ENCODE results near the gene PHKB.
"Not testable (repeated sequence)": the region's sequence is repeated elsewhere in the genome, so short reads cannot be mapped to it uniquely, and the experiment has no call there.

Gene PHKB

GRCh38 chr16:47460711-47461597 is at the start of gene PHKB, which contains the start of gene ITFG1:
TSS of gene PHKB (plus strand) at chr16:47461331. CDS start at chr16:47461351, 20 bp downstream.
TSS of gene ITFG1 (minus strand) at chr16:47461063. CDS start at chr16:47461045, 18 bp downstream.
- peak; percentile 48 for DNase-seq

- DNase-seq, result no peak
Observed at GRCh38 chr16:47413041-47413440, 48.1 kb upstream of the PHKB start.

GRCh38 chr16:47416869-47417268 is 44.3 kb upstream of the PHKB start:
- DNase-seq, result no peak

- DNase-seq, result no peak
Observed at GRCh38 chr16:47424846-47425245, 36.3 kb upstream of the PHKB start.

GRCh38 chr16:47426806-47427205 is 34.3 kb upstream of the PHKB start:
- no peak for DNase-seq

GRCh38 chr16:47431960-47432359 is 29.2 kb upstream of the PHKB start:
- no peak for DNase-seq

GRCh38 chr16:47434274-47434673 is 26.9 kb upstream of the PHKB start:
- not testable (repeated sequence) for DNase-seq

- DNase-seq, result not testable (repeated sequence)
Observed at GRCh38 chr16:47440066-47440465, 21.1 kb upstream of the PHKB start.

GRCh38 chr16:47442884-47443283 is 18.2 kb upstream of the PHKB start:
- DNase-seq, result not testable (repeated sequence)

- DNase-seq, result no peak
Observed at GRCh38 chr16:47446431-47446830, 14.7 kb upstream of the PHKB start.

GRCh38 chr16:47448830-47449575 is 12.1 kb upstream of the PHKB start:
- no peak for DNase-seq

- no peak for DNase-seq
Observed at GRCh38 chr16:47449788-47450187, 11.3 kb upstream of the PHKB start.

- no peak for DNase-seq
Observed at GRCh38 chr16:47458331-47458730, 2.8 kb upstream of the PHKB start.

GRCh38 chr16:47459603-47460002 is 1.5 kb upstream of the PHKB start:
- no peak for DNase-seq

- no peak for DNase-seq
Observed at GRCh38 chr16:47460359-47460710, 796 bp upstream of the PHKB start.

- DNase-seq, result no peak
Observed at GRCh38 chr16:47461598-47462266, 601 bp downstream of the PHKB start.

- DNase-seq, result no peak
Observed at GRCh38 chr16:47463771-47464624, 2.9 kb downstream of the PHKB start.

- no peak for DNase-seq
Observed at GRCh38 chr16:47465919-47466630, 4.9 kb downstream of the PHKB start.

- DNase-seq, result no peak
Observed at GRCh38 chr16:47467501-47467900, 6.4 kb downstream of the PHKB start.

GRCh38 chr16:47468070-47468689 is 7.0 kb downstream of the PHKB start:
- DNase-seq, result not testable (repeated sequence)

- no peak for DNase-seq
Observed at GRCh38 chr16:47469227-47469626, 8.1 kb downstream of the PHKB start.
